T-helper 17 cell (primary cell): Measurements from ENCODE around the gene ZFP64. TPM values are rescaled to one million over a fixed set of nuclear protein-coding genes. Genes with fewer than 3 reads are reported as not detected.
A peak's percentile ranks its signal among the peaks of the same experiment; 100 is the strongest.

Source experiments
- ATAC-seq: fragments of 150-1000 bp; cut with Tn5 transposase; 2 replicates; pipeline ENCODE4 v1.10.0; 2021; ENCODE audit warnings: mild to moderate bottlenecking, moderate library complexity
- DNase-seq, 3 donors: peaks; one replicate each; pipeline versions ENCODE4 v3.0.0 to v3.0.0-alpha.2; 2020 to 2021
- H3K9me3 ChIP-seq: one replicate; pipeline ENCODE4 v1.7.0; 2013; ENCODE audit warnings: low read length, mild to moderate bottlenecking; ENCODE audit not compliant: control insufficient read depth, poor library complexity, severe bottlenecking
- H3K27ac Mint-ChIP-seq: one replicate; pipeline ENCODE4 v1.8.0; 2022; ENCODE audit warnings: mild to moderate bottlenecking, moderate library complexity, mixed read lengths
- H3K27me3 Mint-ChIP-seq: one replicate; pipeline ENCODE4 v1.8.0; 2022; ENCODE audit warnings: mixed read lengths
- H3K36me3 Mint-ChIP-seq: one replicate; pipeline ENCODE4 v1.8.0; 2022; ENCODE audit warnings: low read depth, mixed read lengths
- H3K4me1 Mint-ChIP-seq: one replicate; pipeline ENCODE4 v1.8.0; 2022; ENCODE audit warnings: mild to moderate bottlenecking, mixed read lengths
- H3K4me3 Mint-ChIP-seq: one replicate; pipeline ENCODE4 v1.8.0; 2022; ENCODE audit warnings: mild to moderate bottlenecking, moderate library complexity, mixed read lengths
- total RNA-seq, 4 donors: library from RNA in 2 of 4; stranded (reverse) in 2 of 4; gene quantifications; one replicate each; pipeline ENCODE4 v1.2.3 and lab custom pipeline; 2022 to 2026

ZFP64 gene
- total RNA-seq, 2 donors from 2014 or later = 7.5 to 9.8 TPM

DNA sequence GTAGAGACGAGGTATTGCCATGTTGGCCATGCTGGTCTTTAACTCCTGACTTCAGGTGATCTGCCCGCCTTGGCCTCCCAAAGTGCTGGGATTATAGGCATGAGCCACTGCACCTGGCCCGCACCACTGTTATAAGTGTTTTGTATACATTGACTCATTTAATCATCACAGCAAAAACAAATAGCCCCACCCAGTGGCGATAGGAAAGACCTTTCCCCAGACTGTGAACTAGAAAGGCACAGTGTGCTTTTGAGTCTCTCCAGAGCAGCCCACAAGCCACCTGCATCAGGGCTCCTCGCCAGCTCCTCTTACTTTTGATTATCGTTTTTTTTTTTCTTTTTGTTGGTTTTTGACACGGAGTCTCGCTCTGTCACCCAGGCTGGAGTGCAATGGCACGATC, 27.9 kb upstream of the ZFP64 start:
- no peak overlapping the region for H3K4me3 Mint-ChIP-seq
- no peak for DNase-seq
- no peaks in the 10 kb centered on the region for H3K9me3 ChIP-seq
- no peak overlapping the region for H3K27ac Mint-ChIP-seq
- H3K4me1 Mint-ChIP-seq = no peaks in the 10 kb centered on the region
- H3K27me3 Mint-ChIP-seq = peaks cover 6% of the 10 kb centered on the region
- ATAC-seq = no peak
- no peaks in the 10 kb centered on the region for H3K36me3 Mint-ChIP-seq

DNA sequence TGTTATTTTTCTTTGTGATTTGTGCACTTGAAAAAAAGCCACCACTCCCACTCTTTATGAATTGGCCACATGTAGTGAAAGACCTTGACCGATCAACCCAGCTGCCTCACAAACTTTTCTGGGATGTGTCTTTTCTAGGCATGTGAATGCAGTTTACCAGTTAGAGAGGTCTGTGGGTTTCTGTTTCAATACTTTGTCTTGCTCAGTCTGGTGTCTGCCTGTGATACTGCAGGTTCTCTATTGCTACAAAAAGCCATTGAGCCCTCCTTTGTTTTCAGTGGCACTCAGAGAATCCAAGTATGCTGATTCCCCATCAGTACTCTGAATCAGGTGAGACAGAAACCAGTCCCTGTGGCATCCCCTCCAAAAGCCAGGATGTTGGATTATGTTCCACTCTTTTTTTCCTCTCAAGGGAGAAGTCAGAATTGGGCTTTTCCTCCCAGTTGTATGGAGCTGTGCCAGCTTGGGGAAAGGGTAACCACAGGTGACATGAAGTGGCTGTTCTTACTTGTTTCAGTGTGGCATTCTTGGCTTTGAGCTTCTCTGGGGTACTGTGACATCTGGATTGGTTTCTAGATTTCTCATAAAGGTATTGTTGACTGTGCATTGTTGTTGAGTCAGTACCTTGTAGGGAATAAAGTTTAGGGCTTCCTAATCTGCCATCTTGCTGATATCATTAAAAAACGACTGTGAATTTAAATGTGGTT, 26.3 kb upstream of the ZFP64 start:
- no peak for DNase-seq
- no peaks in the 10 kb centered on the region for H3K36me3 Mint-ChIP-seq
- no peaks in the 10 kb centered on the region for H3K4me1 Mint-ChIP-seq
- no peaks in the 10 kb centered on the region for H3K27me3 Mint-ChIP-seq
- H3K27ac Mint-ChIP-seq = no peak overlapping the region
- no peak for ATAC-seq
- H3K9me3 ChIP-seq = no peaks in the 10 kb centered on the region
- H3K4me3 Mint-ChIP-seq = no peak overlapping the region

DNA sequence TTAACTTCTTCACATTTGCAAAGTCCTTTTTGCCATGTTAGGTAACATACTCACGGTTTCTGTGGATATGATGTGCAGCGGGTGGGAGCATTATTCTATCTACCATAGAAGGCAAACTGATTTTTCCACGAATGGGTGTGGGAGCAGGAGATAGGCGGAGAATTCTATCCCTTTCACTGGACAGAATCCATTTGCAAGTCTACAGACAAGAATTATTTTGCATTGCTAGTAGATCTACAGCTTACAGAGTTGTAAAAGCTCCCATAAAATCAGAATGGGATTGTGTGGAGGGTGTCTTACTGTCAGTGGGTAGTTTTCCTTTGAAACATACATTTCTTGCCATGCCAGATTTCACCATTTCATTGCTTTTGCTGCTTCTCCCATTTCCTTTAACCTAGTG, 22.4 kb upstream of the ZFP64 start:
- Mint-ChIP-seq H3K4me3 (no peak overlapping the region), H3K36me3 (no peaks in the 10 kb centered on the region), H3K27ac (no peak overlapping the region), H3K4me1 (no peaks in the 10 kb centered on the region), H3K27me3 (no peaks in the 10 kb centered on the region)
- DNase-seq (no peak), ATAC-seq (no peak)
- no peaks in the 10 kb centered on the region for H3K9me3 ChIP-seq

DNA sequence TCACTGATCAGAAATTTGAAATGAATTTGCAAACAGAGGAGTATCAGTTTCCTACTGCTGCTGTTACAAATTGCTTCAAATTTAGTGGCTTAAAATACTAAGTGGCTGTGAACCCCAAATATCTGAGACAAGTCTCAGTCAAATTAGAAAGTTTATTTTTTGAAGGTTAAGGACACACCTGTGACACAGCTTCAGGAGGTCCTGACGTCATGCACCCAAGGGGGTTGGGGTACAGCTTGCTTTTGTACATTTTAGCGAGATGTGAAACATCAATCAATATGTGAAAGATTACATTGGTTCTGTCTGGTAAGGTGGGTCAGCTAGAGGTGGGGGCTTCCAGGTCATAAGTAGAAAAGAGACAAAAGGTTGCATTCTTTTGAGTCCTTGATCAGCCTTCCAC, 21.4 kb upstream of the ZFP64 start:
- H3K9me3 ChIP-seq = no peaks in the 10 kb centered on the region
- H3K27ac Mint-ChIP-seq = no peak overlapping the region
- H3K36me3 Mint-ChIP-seq = peaks cover 2% of the 10 kb centered on the region
- ATAC-seq (no peak), DNase-seq (no peak)
- H3K4me1 Mint-ChIP-seq = no peaks in the 10 kb centered on the region
- H3K27me3 Mint-ChIP-seq = peaks cover 8% of the 10 kb centered on the region
- no peak overlapping the region for H3K4me3 Mint-ChIP-seq

DNA sequence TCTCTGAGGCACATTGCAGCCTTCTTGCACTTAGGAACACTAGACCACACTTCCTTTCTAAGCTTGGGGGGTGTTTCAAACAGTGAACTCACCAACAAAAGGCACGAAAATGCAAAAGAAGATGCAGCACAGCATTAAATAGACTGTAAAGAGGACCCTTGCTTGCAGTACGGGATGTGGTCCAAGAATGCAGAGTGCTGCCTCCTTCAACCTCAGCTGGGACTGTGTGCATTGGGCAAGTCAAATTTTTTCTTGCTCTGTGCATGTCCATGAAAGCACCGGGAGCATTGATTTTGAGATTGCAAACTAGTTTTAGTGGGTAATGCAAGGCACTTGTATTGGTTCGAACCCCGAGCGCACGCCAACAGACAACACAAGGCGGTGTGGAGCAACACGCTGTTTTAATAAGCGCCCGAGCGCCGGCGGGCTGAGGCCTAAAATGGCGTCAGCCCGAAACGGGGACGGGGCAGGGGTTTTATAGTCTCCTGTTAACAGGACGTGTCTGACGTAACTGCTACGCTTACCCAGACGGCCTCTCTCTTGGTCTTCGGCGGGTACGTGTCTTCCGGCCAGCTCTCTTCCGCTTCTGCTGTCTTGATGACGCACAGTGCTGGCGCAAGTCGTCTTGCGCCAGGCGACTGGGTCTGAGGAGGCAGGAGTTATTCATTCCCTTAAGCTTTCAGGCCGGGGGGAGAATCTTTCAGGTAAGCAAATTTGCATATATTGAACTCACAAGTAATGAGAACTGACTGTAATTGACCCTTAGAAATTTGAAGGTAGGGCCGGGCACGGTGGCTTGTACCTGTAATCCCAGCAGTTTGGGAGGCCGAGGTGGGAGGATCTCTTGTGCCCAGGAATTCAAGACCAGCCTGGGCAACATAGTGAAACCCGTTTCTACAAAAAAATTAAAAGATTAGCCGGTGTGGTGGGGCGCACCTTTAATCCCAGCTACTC, 18.7 kb upstream of the ZFP64 start:
- Mint-ChIP-seq H3K27me3 (peaks cover 15% of the 10 kb centered on the region), H3K27ac (no peak overlapping the region)
- no peak for ATAC-seq

DNA sequence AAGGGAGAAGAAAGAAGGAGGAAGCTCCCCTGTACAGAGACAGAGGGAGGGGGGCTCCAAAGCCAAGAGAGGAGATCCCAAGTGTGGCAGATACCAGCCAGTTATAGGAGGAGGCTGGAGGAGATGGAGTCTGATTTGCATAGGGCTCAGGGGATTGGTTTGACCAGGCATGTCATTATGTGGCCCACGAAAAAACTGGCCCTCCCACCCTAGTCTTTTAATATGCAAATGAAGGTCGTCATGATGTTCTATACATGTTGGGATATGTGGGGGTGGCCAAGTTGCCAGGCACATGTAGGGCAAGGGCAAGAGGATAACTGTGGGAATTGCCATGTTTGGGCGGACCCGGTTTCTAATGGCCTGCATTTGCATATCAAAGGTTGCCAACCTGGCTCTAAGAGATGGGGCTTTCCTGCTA, 17.6 kb upstream of the ZFP64 start:
- peaks cover 2% of the 10 kb centered on the region for H3K36me3 Mint-ChIP-seq
- H3K9me3 ChIP-seq = no peaks in the 10 kb centered on the region
- H3K27ac Mint-ChIP-seq = no peak overlapping the region
- H3K27me3 Mint-ChIP-seq = peaks cover 18% of the 10 kb centered on the region
- DNase-seq (no peak), ATAC-seq (no peak)
- H3K4me3 Mint-ChIP-seq = no peak overlapping the region
- H3K4me1 Mint-ChIP-seq = no peaks in the 10 kb centered on the region

More for the DNA sequence above, 18.7 kb upstream of the ZFP64 start:
- no peaks in the 10 kb centered on the region for H3K9me3 ChIP-seq
- H3K4me1 Mint-ChIP-seq = no peaks in the 10 kb centered on the region
- no peak for DNase-seq
- no peak overlapping the region for H3K4me3 Mint-ChIP-seq
- H3K36me3 Mint-ChIP-seq = peaks cover 2% of the 10 kb centered on the region

DNA sequence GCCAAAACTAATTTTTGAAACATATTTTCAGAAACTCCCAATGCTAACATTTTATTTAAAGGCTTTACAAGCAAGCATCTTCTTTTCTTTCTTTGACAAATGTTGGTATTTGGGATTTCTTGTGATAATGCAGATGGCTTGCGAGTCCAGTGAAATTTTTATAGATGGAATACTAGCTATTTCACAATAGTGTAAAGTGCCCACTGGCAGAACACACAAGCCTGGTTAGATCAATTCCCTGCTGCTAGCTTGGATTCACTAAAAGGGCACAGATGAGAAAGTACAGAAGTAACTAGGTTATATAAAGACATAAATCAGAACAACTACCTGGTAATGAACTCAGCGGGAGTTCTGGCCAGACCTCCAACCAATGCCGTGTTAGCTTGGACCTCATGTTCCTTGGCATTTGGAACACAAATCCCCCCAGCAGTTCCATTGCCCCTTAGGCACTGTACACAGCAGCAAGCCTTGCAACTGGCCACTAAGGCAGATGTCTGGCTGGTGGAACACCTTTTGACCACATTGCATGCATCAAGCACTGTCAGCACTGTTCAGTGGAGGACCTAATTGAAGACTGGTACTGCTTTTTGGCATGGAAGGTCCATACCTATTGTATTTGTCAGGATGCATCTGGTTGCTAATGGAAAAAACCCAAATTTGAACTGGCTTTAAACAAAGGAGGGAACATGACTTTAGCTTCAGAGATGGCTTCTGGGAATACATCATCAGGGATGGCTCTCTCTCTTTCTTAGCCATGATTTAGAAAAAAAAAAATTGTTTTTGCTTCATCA, 15.6 kb upstream of the ZFP64 start:
- H3K4me1 Mint-ChIP-seq = no peaks in the 10 kb centered on the region
- DNase-seq (no peak), ATAC-seq (no peak)
- no peaks in the 10 kb centered on the region for H3K9me3 ChIP-seq
- peaks cover 2% of the 10 kb centered on the region for H3K36me3 Mint-ChIP-seq
- peaks cover 18% of the 10 kb centered on the region for H3K27me3 Mint-ChIP-seq
- no peak overlapping the region for H3K4me3 Mint-ChIP-seq
- no peak overlapping the region for H3K27ac Mint-ChIP-seq

DNA sequence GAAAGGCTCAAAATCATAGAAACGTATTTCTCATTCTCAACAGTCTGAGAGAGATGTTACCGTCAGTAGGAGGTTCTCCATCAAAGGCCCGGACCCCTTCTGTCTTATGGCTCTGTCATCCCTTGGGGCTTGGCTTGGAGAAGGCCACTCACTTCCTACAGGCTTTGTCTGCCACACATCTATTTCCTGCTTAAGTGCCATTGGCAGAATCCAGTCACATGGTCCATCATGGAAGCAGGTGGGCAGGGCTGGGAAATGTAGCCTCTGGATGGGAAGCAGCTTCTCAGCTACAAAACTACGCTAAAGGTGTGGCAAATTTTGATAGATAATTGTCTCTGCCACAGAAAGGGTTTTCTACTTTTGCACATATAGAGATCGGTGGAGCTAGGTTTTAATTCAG, 12.6 kb upstream of the ZFP64 start:
- Mint-ChIP-seq H3K36me3 (peaks cover 2% of the 10 kb centered on the region), H3K4me3 (no peak overlapping the region), H3K27ac (no peak overlapping the region), H3K4me1 (no peaks in the 10 kb centered on the region), H3K27me3 (peaks cover 26% of the 10 kb centered on the region)
- no peak for ATAC-seq
- DNase-seq = no peak
- no peaks in the 10 kb centered on the region for H3K9me3 ChIP-seq

DNA sequence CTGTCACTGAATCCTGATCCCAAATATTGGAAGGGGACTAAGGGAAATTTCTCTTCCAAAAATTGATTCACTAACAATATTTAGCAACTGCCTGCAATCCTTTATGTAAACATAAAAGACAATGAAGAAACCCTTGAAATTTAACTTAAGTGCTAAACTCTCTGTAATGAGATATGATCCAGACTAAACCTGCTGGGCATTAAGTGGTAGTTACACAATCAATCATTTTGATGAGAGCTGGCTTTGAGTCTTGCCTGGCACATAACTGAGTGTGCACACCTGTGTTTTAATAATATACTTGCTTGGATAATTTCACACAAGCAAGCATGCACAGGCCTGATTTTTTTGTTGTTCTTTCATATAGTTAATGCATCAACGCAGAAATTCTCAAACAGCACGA, 9.8 kb upstream of the ZFP64 start:
- H3K4me3 Mint-ChIP-seq = no peak overlapping the region
- DNase-seq (no peak), ATAC-seq (no peak)
- H3K4me1 Mint-ChIP-seq = no peaks in the 10 kb centered on the region
- no peak overlapping the region for H3K27ac Mint-ChIP-seq
- no peaks in the 10 kb centered on the region for H3K9me3 ChIP-seq
- H3K36me3 Mint-ChIP-seq = no peaks in the 10 kb centered on the region
- H3K27me3 Mint-ChIP-seq = peaks cover 13% of the 10 kb centered on the region

DNA sequence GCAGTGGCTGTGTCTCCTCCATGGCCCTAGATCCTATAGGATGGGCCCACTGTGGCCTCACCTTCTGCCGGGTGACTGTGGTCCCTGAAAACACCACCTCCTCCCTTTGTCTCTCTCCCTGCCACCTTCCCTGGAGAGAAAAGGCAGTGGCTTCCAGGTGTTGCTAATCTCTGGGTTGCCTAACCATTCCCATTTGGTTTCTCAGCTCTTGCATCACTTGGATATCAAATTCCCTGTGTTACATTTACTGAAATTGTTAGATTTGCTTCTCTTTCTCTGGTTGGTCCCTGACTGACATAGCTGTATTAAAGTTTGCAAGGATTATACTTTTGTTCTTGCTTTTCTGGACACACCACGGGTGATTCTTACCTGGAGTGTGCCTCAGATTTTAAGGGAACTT, 9.3 kb upstream of the ZFP64 start:
- DNase-seq (no peak), ATAC-seq (no peak)
- Mint-ChIP-seq H3K36me3 (no peaks in the 10 kb centered on the region), H3K4me3 (no peak overlapping the region), H3K4me1 (no peaks in the 10 kb centered on the region), H3K27ac (no peak overlapping the region), H3K27me3 (peaks cover 13% of the 10 kb centered on the region)
- H3K9me3 ChIP-seq = no peaks in the 10 kb centered on the region

DNA sequence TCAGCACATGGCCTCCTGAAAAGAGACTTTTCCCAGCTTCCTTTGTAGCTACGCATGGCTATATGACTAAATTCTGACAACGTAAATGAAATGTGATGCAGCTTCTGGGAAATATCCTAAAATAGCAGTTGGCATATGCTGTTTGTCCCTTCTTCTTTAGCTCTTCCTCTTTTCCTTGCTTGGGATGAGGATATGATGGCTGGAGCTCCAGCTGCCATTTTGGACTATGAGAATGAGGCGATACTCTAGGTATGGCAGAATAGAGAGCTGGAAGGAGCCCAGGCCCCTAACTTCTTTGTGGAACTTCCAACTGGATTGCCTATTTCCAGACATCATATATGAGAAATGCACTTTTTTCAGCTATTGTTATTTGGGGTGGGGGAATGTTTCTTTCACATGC, 5.3 kb upstream of the ZFP64 start:
- ATAC-seq (no peak), DNase-seq (no peak)
- peaks cover 8% of the 10 kb centered on the region for H3K27me3 Mint-ChIP-seq
- H3K9me3 ChIP-seq = no peaks in the 10 kb centered on the region
- H3K4me1 Mint-ChIP-seq = peaks cover 6% of the 10 kb centered on the region
- no peak overlapping the region for H3K27ac Mint-ChIP-seq
- H3K36me3 Mint-ChIP-seq = no peaks in the 10 kb centered on the region
- H3K4me3 Mint-ChIP-seq = no peak overlapping the region

DNA sequence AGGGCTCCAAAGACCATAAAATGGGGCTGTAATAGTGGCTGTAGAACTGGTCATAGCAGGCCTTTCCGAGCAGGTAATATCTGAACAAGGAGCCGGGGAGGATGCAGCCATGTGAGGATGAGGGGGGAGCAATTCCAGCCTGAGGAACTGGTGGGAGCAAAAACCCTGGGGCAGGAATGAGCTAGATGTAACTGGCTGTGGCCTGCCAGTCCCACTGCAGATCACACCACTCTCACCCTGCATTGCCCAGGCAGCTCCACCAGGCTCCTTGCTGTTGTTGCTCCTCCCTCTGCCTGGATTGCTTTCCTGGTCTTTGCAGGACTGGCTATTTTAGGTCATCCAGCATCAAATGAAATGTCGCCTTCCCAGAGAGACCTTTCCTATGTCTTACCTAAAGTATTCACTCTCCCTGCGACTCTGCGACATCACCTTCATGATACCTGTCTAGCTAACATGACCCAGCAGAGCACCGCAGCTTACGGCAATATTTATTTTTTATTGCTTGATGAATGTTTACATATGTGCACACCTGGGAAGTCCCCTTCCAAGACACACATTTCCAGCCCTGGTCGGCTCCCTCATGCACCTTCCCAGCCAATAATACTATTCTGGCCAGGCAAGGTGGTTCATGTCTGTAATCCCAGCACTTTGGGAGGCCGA, 2.4 kb upstream of the ZFP64 start:
- H3K27ac Mint-ChIP-seq = no peak overlapping the region
- H3K36me3 Mint-ChIP-seq = no peaks in the 10 kb centered on the region
- ATAC-seq (no peak), DNase-seq (no peak)
- no peak overlapping the region for H3K4me3 Mint-ChIP-seq
- no peaks in the 10 kb centered on the region for H3K9me3 ChIP-seq
- no peaks in the 10 kb centered on the region for H3K27me3 Mint-ChIP-seq
- H3K4me1 Mint-ChIP-seq = peaks cover 8% of the 10 kb centered on the region

DNA sequence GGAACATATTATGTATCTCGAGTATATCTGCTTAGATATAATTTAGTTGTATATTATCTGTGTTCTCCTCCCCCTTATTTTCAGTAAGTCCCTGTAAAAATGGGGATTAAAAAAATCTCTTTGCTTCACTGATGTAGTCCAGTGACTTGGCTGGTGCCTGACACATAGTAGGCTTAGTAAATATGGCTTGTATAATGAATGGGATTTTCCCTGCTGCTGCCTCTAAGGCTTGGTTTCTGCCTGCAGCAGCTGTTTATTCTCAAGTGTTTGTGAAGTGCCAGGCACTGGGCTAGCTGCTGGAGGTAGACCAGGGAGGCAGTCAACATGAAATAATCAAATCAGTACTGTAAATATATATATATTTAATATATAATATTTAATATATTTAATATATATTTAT, 1.6 kb upstream of the ZFP64 start:
- Mint-ChIP-seq H3K4me3 (peak overlapping the region; percentile 92), H3K4me1 (peaks cover 8% of the 10 kb centered on the region), H3K36me3 (no peaks in the 10 kb centered on the region), H3K27me3 (no peaks in the 10 kb centered on the region), H3K27ac (peak overlapping the region; percentile 93)
- ATAC-seq (no peak), DNase-seq (no peak)
- H3K9me3 ChIP-seq = no peaks in the 10 kb centered on the region
